ENCODE results near the gene TGFA. TPM values are rescaled to one million over a fixed set of nuclear protein-coding genes. Genes with fewer than 3 reads are reported as not detected.

TGFA gene
- total and polyA plus RNA-seq, 9 donors: 0.08 to 8.7 (median 1.2) TPM

GRCh38 chr2:70489165-70489564, 64.5 kb downstream of the TGFA start:
- no peaks in the 10 kb centered on the region for H3K4me1 ChIP-seq (ENCODE audit: insufficient read depth)
- 50 to 59% (median 56%) methylated on average over 10 of the region's 10 CpGs for WGBS, 3 donors
- no peaks in the 10 kb centered on the region for H3K27me3 ChIP-seq
- intact Hi-C loops (cut with DNase I): no loop called here
- H3K36me3 ChIP-seq: no peaks in the 10 kb centered on the region
- no peak for DNase-seq
- no peak overlapping the region for H3K4me3 ChIP-seq
- H3K9me3 ChIP-seq: no peaks in the 10 kb centered on the region
- TF ChIP-seq EP300 (IDR thresholded peaks at IDR 0.05) (no peak), POLR2A (IDR thresholded peaks at IDR 0.05) (no peak), CTCF (IDR thresholded peaks at IDR 0.05) (no peak)
- H3K27ac ChIP-seq: no peak overlapping the region

GRCh38 chr2:70484086-70484485, 69.5 kb downstream of the TGFA start:
- DNase-seq: no peak
- Histone ChIP-seq H3K27ac (no peak overlapping the region), H3K4me3 (no peak overlapping the region), H3K4me1 (ENCODE audit: insufficient read depth) (no peaks in the 10 kb centered on the region), H3K27me3 (no peaks in the 10 kb centered on the region), H3K36me3 (no peaks in the 10 kb centered on the region), H3K9me3 (no peaks in the 10 kb centered on the region)
- no peak for TF ChIP-seq EP300 (IDR thresholded peaks at IDR 0.05)
- 53 to 85% (median 74%) methylated on average over 1 of the region's 1 CpG for WGBS, 3 donors
- intact Hi-C loops (cut with DNase I): no loop called here

GRCh38 chr2:70482401-70482800, 71.2 kb downstream of the TGFA start:
- Histone ChIP-seq H3K4me3 (no peak overlapping the region), H3K9me3 (no peaks in the 10 kb centered on the region), H3K4me1 (ENCODE audit: insufficient read depth) (no peaks in the 10 kb centered on the region), H3K27ac (no peak overlapping the region), H3K27me3 (no peaks in the 10 kb centered on the region), H3K36me3 (no peaks in the 10 kb centered on the region)
- intact Hi-C loops (cut with DNase I): no loop called here
- no peak for TF ChIP-seq CTCF (IDR thresholded peaks at IDR 0.05)
- TF ChIP-seq EP300 (IDR thresholded peaks at IDR 0.05): no peak
- TF ChIP-seq POLR2A (IDR thresholded peaks at IDR 0.05): no peak
- no peak for DNase-seq

GRCh38 chr2:70480468-70480867, 73.2 kb downstream of the TGFA start:
- Histone ChIP-seq H3K27ac (no peak overlapping the region), H3K4me1 (ENCODE audit: insufficient read depth) (no peaks in the 10 kb centered on the region), H3K27me3 (no peaks in the 10 kb centered on the region), H3K36me3 (no peaks in the 10 kb centered on the region), H3K4me3 (no peak overlapping the region), H3K9me3 (no peaks in the 10 kb centered on the region)
- no peak for DNase-seq
- 37 to 52% (median 46%) methylated on average over 5 of the region's 5 CpGs for WGBS, 3 donors
- intact Hi-C loops (cut with DNase I): no loop called here
- TF ChIP-seq POLR2A (IDR thresholded peaks at IDR 0.05) (no peak), CTCF (IDR thresholded peaks at IDR 0.05) (no peak), EP300 (IDR thresholded peaks at IDR 0.05) (no peak)

- Histone ChIP-seq H3K36me3 (no peaks in the 10 kb centered on the region), H3K4me1 (ENCODE audit: insufficient read depth) (no peaks in the 10 kb centered on the region), H3K27ac (no peak overlapping the region), H3K4me3 (no peak overlapping the region), H3K27me3 (no peaks in the 10 kb centered on the region), H3K9me3 (no peaks in the 10 kb centered on the region)
- intact Hi-C loops (cut with DNase I): no loop called here
- TF ChIP-seq CTCF (IDR thresholded peaks at IDR 0.05) (no peak), EP300 (IDR thresholded peaks at IDR 0.05) (no peak), POLR2A (IDR thresholded peaks at IDR 0.05) (no peak)
- no peak for DNase-seq
- 87 to 91% (median 88%) methylated on average over 3 of the region's 3 CpGs for WGBS, 3 donors
Observed at GRCh38 chr2:70479816-70480215, 73.8 kb downstream of the TGFA start.
